ENCODE measurements around the gene TMEM108. TPM values are rescaled to one million over a fixed set of nuclear protein-coding genes. Genes with fewer than 3 reads are reported as not detected.

The TMEM108 gene
- total RNA-seq, 1 donor from 2014 or later: not detected

DNA sequence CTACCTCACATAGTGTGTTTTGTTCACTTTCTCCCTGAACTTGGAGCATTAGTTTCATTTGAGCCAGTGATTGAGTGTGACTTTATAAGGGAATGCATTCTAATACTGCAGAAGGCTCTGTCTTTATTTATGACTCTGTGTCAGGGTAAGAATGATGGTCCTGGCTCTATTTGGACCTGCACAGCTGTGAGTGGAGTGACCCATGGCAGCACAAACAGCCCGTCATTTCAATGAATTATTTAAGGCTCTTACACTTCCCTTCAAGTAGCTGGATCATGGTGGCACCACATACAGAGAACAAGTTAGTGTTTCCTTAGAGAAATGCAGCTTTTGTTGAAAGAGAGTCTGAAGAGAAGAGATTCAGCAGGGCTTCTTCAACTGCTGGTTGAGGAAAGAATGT is 16.4 kb downstream of the TMEM108 start:
- intact Hi-C loops (cut with micrococcal nuclease): no loop called here

DNA sequence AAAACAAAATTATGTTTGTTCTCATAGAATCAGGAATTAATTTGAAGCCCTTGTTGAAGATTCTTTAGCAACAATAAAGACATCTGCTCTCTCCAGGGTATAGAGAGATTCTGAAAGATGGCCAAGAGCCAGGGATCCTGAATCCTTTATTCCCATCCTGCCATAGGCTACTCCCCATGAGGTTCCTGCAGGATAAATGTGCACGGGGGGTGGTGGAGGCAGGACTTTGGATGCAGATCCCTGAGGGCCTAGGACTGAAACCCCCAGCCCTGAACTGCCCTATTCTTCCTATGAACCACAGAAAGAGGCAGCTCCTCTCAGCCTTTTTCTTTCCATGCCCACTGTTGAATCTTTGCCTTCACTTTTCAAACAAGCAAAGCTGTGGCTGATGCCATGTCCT is 17.1 kb downstream of the TMEM108 start:
- intact Hi-C loops (cut with micrococcal nuclease): no loop called here

DNA sequence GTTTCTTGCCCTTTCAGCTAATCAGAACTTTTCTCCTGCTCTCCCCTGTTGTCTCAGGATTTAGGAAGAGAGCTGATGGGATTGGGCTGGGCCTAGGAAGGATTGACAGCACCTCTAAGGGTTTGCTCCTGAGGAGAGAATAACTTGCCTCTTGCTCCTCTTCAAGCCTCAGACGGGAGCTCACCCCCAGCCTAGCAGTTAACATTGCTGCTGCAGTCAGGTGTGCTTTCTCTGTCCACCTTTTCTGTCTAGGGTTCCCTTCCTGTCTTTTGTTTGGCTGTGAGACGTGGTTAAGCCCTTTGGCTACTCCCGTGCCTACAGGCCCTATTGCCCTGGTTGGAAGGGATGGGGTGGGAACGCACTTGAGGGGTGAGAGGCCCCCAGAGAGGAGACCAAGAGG is 20.1 kb downstream of the TMEM108 start:
- intact Hi-C loops (cut with micrococcal nuclease): no loop called here

DNA sequence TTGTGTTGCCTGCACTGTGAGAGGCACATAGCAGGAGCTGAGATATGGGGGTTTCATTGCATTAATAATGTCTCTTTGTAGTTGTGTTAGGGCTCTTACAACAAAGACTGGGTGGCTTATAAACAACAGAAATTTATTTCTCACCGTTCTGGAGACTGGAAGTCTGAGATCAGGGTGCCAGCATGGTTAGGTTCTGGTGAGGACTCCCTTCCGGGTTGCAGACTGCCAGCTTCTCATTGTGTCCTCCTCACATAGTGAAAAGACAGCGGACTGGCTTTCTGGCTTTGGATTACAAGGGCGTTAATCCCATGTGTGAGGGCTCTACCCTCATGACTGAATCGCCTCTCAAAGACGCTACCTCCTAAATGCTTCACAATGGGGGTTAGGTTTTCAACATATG is 20.6 kb downstream of the TMEM108 start:
- intact Hi-C loops (cut with micrococcal nuclease): no loop called here

DNA sequence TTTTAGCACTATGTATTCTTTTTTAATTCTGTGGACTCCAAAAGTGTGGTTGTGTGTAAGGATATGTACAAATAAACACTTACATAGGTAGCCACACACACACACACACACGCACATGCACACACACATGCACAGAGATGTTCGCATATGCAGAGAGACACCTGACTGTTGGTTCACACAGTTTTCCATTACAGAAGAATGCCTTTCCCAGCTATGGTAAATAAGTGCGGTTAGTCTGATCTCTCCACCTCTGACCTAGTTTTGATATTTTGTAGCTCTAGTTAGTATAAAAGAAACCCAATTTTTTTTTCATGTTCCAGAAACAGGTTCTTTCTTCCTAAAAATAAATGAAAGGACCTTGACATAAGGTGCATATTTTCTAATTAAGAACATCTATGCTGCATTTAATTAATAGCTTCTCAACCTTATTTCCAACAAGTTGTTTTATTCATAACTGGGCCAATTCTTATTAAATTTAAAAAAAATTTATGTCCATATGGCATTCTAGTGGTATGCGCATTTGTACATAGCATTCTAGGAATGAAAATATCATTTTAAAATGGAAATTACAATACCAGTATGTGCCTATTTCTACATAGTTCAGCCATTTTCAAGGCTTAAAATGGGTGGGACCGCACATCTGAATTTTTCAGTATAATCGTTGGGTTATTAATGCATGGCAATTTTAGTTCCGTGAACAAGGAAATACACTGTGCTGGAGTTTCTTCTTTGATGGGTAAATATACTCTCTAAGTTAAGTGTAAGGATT is 27.2 kb downstream of the TMEM108 start:
- intact Hi-C loops (cut with micrococcal nuclease): no loop called here

DNA sequence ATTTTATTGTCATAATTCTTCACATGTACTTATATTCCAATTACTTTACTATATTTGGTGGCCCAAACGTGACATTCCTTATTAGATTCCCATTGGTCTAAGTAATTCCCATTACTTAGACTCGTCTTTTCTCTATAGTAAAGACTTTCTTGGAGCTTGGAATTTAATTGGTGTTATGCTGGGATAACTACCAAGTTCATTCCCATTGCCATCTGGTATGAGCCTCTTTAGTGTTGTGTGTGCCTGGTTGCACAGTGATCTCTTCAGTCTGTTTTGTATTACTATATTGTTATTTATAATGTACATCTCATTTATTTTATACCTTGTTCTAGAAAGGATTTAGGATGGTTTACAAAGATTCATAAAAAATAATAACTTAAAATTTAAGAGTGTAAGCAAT is 27.8 kb downstream of the TMEM108 start:
- intact Hi-C loops (cut with micrococcal nuclease): no loop called here

DNA sequence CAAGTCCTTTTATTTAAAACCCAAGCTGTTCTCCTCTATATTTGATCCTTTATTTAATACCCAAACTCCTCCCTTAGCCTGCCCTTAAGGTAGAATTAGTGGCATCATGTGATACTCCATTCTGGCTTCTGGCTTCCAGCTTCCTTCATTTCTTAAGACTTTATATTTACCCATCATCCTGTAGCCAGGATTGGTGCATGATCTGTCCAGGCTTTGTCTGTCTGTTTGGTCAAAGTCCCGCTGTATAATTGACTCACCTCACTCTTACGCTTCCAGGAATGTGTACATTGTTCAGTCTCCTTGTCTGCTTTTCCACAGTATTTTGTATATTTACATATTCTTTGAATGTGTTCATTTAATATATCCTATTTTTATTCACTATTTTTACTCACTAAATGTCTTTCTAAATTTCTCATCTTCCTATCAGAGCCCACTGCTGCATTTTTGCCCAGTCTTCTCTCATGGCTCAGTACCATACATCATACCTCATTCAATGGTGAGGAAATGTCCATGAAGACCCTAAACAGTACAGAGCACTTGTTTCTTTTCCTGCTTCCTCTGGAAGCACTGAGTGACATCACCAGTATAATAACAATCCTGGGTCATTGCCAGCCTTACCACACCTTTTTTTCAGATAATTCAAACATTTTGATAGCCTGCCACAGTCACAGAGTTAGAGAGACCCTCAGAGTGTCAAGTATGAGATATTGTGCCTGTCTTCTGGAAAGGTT is 31.5 kb downstream of the TMEM108 start:
- intact Hi-C loops (cut with micrococcal nuclease): no loop called here

DNA sequence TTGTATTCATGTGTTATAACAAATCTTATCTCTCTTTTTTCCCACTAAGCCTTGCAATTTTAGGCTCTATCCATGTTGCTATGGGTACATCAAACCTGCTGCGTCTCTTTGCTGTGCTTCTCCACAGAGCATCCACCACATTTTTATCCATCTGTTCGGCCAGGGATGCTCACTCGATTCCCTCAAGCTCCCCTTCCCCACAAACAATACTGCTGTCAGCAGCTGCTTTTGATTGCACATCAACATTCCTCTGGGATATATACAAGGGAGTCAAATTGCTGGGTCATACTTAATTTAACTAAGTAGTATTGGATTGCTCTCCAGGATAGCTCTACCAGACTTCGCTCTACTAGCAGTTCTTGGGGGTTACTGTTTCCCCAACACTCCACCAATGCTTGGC is 36.8 kb downstream of the TMEM108 start:
- intact Hi-C loops (cut with micrococcal nuclease): no loop called here

DNA sequence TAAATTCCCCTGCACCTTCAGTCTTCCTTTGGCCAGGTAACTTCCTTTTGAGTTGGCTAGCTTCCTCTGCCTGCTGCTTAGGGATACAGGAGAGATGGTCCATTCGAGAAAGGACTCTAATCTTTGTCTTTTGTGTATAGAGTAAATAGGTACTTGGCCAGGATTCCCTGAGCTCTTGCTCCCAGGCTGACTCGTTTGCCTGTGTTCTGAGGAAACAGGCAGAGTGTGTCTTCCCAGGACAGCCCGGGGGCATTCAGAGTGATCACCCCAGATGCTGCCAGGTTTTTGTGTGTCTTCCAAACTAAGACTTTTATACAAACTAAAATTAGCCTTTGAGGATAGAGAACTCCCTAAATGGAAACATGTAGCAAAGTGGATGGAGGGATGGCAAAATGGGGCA is 39.5 kb downstream of the TMEM108 start:
- intact Hi-C loops (cut with micrococcal nuclease): no loop called here

DNA sequence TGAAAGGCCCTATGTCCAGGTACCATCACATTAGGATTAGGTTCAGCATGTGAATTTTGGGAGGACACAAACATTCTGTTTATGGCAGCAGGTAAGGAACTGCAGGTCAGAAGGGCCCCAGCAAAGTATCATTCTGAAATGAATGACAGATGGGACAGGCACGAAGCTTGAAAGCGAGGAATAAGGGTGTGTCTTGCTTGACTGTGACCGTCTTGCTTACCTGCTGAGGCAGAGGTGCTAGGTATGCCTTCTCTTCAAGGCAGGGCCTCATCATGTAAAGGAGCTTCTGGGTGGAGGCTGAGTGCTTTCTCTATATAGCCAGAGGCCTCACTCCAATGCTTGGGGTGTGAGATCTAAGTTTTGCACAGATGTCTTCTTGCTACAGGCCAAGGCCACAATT is 41.4 kb downstream of the TMEM108 start:
- intact Hi-C loops (cut with micrococcal nuclease): no loop called here

DNA sequence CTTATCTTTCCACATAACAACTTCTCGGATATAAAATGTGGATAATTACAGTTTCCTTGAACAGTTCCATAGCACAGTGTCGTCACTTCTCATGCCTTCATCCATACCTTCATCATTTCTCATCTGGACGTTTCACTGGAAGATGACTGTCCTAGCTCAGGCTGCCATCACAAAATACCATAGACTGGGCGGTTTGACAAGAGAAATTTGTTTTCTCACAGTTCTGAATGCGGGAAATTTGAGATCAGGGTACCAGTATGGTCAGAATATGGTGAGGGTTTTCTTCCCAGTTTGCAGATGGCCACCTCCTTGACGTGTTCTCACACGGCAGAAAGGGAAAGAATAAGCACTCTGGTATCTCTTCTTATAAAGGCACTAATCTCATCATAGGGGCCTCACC is 42.8 kb downstream of the TMEM108 start:
- intact Hi-C loops (cut with micrococcal nuclease): no loop called here

DNA sequence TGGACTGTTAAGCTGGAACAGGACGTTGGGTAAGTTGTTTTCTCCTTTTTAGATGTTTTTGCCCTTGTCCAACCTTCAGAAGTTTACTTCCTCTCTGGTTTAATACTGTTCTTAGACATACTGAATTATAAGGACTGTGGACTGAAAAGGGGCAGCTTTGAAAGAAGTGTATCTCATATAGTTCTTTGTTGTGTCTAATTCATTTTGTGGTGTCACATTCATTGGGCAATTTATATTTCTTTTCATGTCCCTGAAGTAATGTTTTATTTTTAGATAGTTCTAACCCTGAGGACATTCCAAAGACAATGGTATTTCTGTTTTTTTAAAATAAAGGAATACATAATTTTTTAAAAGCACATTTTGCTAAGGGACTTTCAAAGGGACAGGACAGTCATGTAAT is 45.2 kb downstream of the TMEM108 start:
- intact Hi-C loops (cut with micrococcal nuclease): no loop called here

DNA sequence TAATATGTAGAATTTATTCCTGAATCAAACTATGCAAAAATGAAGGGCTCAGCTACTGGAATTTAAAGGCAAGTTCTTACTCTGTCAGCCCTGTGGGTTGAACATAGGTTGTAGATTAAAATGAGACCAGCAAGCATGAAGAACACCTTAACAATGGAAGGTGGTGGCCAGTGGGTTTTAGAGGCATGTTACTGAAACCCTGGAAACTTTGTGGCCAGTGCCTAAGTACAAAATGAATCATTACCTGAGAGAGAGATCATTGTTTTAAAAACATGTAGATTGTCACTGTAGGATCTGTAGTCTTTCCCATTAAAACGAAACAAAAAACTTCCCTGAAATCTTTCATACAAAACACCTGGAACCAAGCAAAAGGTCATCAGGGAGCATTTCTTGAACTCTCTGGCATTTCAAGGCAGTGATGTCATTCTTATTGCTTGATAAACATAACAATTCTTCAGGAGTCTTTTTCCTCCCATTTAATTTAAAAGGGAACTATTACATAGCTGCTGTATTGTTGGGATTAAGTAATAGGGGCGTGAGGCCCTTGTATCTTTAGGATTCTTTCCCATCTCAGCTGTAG is 51.8 kb downstream of the TMEM108 start:
- intact Hi-C loops (cut with micrococcal nuclease): no loop called here

DNA sequence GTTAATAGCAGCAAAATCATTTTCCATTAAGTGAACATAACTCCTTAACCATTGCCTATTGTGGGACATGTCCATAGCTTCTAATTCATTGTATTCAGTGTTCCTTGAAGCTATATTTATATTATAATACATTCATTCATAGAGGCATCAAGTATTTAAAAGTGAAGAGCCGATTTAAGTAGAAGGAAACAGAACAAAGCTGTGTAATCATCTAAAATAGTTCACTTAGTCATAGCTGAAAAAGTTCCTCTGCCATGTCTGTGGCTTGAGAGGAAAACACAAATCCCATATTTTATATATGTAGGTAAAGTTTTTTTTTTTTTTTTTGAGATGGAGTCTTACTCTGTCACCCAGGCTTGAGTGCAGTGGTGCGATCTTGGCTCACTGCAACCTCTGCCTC is 54.5 kb downstream of the TMEM108 start:
- intact Hi-C loops (cut with micrococcal nuclease): no loop called here

DNA sequence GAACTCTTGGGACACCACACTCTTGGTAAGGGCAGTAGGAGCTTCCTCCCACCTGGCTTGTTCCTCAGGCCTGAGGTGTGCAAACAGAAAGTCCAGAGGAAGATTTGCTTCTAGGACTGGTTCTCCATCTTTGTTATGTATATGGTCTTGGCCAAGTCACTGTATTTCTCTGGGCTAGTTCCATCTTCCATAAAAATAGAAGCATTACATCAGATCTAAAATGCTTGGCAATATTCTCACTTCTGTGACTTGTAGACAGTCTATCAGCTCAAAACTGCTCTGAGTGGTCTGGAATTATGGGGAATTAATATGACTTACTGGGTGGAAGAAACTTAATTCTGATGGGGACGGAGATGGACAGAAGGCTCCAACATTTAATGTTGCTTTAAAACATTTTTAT is 55.2 kb downstream of the TMEM108 start:
- intact Hi-C loops (cut with micrococcal nuclease): no loop called here

DNA sequence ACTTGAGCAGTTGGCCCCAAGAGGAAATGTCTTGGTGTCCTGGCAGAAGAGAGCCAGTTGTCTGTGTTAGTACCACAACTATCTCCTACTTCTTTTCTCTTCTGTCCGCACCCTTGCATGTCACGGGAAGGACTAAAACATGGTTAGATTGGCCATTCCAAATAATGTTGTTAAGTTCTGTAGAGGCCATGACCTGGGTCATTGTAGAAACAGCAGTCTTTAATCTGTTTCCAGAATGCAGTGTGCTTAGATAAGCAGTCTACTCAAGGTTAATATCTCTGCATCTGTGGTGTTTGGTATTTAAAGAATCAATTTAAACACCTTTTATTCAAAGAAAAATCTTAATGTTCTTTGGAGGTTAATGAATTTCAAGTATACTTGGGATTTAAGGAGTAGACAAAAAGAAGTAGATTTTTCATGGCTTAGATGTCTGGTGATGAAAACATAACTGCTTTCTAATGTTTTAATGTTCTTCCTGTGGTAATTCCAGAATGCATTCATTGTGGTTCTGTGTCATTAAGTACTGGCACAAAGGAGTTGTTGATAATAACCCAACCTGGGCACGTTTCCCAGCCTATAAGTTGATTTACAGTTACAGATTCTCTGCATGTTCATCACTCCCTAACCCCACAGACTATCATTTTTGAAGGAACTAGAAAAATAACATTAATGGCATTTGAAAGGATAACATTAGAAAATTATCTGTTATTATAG is 58.9 kb downstream of the TMEM108 start:
- intact Hi-C loops (cut with micrococcal nuclease): no loop called here

DNA sequence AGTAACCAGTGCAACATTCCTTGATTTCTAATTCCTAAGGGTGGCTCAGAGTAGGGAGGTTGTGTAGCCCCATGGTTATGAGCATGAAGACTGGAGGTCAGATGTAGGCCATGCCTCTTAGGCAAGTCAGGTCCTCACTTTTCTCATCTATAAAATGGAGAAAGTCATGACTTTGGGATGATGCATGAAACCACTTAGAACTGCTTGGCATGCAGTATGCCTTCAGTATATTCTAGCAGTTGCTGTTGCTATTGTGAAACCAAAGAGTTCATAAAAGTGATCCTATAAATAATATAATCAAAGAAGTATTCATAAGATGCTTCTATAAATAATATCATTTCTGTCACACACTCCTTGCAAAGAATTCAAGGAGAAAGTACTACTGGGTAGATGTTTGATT is 65.5 kb downstream of the TMEM108 start:
- intact Hi-C loops (cut with micrococcal nuclease): no loop called here

DNA sequence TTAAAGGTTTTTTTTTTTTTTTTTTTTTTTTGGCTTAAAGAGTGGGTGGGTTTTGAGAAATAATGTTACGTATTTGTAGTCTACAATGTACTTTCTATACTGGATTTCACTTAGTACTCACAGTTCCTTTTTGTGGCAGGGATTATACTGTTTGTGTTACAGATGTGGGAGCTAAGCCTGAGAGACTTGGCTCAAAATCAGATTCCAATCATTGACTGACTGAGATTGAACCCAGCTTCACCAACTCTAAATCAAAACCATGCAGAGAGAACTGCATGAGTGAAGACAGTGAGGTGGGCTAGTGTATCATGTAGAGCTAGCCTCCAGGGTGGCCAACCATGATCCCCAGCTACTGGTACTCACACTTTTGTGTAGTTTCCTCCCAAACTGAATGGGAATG is 68.0 kb downstream of the TMEM108 start:
- intact Hi-C loops (cut with micrococcal nuclease): no loop called here

DNA sequence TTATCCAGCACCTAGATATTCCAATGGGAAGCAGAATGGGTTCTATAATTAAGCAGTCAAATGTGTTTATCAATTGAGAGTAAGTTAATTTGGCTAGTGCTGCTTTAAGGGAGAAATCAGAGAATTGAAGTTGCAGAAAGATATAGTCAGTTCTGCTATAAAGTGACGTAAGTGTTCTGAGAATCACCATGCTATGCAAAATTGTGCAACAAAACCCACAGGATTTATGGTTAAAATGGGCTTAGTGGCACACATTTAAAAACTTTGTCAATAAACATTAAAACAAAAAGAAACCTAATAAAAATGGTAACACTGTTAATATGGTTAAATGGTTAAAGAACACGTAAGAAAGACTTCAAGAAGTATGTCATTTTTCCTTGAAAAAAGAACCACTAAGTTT is 74.5 kb downstream of the TMEM108 start:
- intact Hi-C loops (cut with micrococcal nuclease): no loop called here

DNA sequence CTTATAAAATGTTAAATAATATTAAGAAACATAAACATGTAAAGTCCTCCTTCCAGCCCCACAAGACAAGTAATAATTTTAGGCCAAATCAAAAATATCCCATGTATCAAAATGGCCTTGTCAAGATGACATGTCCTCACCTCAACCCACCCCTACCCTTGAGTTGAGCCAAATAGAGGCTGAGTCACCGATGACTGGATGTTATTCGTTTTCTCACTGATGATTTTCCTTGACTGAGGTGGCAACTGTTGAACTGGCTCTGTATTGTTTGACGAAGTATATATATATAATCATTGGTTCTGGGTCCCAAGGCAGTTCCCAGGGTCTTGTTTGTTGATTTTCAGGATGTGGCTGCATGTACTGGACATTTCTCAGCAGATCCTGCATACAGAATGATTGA is 75.3 kb downstream of the TMEM108 start:
- intact Hi-C loops (cut with micrococcal nuclease): no loop called here

DNA sequence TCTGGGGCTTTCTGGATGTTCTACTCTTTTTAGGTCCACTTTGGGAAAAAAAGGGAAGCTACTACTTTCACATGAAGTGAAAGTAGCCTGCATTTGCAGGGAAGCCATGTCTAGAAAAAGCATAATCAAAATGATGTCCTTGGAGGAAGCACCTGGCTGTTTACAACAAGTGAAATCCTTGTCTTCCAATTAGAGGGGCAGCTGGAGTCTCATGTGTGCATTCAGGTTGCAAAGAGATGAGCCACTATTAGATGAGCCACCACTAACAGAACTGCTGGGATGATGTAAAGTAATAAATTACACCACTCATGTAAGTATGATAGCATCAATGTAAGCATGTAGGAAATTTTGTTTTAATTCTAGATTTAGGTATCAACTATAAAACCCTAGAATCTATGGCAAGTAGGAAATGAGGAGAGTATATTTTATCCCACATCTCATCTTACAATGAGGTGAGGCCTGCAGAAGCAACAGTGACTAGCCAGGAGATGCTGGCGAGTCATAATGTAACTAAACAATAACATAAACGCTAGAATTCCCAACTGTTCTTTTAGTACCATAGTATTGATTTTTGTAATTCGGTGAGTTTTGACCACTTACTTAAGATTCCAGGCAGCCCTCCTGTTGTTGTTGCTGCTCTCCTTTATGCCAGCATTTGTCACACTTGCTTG is 75.9 kb downstream of the TMEM108 start:
- intact Hi-C loops (cut with micrococcal nuclease): no loop called here

DNA sequence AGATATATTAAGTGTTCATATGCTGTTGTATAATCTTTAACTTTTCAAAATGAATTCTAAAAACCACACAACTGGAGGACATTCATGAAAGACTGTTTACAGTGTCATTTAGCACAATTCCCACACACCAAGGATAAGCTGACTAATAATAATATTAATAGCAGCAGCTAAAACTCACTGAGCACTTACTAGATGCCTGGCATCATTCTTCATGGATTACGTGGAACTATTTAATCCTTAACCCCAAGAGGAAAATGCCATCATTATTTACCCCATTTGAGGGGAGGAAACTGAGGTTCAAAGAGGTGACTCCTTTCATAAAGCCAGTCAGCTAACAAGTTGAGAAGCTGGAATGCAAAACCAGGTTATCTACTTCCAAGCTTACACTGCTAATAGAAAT is 77.0 kb downstream of the TMEM108 start:
- intact Hi-C loops (cut with micrococcal nuclease): no loop called here

Measured in T-helper 1 cell treated with Interleukin-12 subunit alpha and Interleukin-12 subunit beta and Interleukin-4 antibody, amounts not matched to agents 30 ng/mL and 1 ng/mL, for 36 hours (primary cell).